ENCODE measurements around the gene PCDHGB1.

DNA sequence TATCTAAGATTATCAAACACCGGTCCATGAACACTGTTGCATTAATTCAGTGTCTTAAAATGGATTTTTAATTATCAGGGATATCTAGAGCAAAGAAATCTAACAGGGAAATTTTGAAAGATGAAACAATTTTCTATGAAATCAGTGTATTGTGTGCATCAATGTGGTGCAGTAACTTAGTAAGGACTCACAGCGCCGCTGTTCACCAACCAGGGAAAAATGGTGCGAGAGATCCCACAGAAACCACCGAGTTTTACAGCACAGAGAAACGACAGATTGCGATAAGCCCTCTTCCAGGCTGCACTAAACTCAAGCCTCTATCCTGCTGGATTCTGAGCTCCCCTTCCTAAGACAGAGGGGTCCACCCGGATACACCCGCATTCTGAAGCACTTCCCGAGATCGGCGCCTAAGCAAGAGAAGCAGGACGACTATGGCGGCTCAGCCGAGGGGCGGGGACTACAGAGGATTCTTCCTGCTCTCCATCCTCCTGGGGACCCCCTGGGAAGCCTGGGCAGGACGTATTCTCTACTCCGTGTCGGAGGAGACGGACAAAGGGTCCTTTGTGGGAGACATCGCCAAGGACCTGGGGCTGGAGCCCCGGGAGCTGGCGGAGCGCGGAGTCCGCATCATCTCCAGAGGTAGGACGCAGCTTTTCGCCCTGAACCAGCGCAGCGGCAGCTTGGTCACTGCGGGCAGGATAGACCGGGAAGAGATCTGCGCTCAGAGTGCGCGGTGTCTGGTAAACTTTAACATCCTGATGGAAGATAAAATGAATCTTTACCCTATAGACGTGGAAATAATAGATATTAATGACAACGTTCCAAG is 32.8 kb downstream of the PCDHGB1 start, which contains the start of gene PCDHGA7:
- TF ChIP-seq, protein P1, sequence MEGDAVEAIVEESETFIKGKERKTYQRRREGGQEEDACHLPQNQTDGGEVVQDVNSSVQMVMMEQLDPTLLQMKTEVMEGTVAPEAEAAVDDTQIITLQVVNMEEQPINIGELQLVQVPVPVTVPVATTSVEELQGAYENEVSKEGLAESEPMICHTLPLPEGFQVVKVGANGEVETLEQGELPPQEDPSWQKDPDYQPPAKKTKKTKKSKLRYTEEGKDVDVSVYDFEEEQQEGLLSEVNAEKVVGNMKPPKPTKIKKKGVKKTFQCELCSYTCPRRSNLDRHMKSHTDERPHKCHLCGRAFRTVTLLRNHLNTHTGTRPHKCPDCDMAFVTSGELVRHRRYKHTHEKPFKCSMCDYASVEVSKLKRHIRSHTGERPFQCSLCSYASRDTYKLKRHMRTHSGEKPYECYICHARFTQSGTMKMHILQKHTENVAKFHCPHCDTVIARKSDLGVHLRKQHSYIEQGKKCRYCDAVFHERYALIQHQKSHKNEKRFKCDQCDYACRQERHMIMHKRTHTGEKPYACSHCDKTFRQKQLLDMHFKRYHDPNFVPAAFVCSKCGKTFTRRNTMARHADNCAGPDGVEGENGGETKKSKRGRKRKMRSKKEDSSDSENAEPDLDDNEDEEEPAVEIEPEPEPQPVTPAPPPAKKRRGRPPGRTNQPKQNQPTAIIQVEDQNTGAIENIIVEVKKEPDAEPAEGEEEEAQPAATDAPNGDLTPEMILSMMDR (IDR thresholded peaks at IDR 0.05; ENCODE audit: poor library complexity), result no peak
- TF ChIP-seq EZH2phosphoT487 (IDR thresholded peaks at IDR 0.05; ENCODE audit: low read depth, severe bottlenecking, unreplicated experiment) (no peak), EZH2 (IDR thresholded peaks at IDR 0.05; ENCODE audit: borderline replicate concordance) (no peak)

Measured in hepatocyte (in vitro differentiated cells).